ENCODE measurements around the gene GFPT2.

- TF ChIP-seq MAX (IDR thresholded peaks at IDR 0.05) (no peak), TCF12 (IDR thresholded peaks at IDR 0.05; ENCODE audit: low read depth) (no peak), RAD21 (IDR thresholded peaks at IDR 0.05; ENCODE audit: low read depth) (no peak), NFIC (IDR thresholded peaks at IDR 0.05) (no peak), EP300 (IDR thresholded peaks at IDR 0.05; ENCODE audit: borderline replicate concordance) (no peak), EGR1 (IDR thresholded peaks at IDR 0.05) (no peak), CEBPB (IDR thresholded peaks at IDR 0.05) (no peak), TAF1 (IDR thresholded peaks at IDR 0.05; ENCODE audit: low read depth) (no peak), REST (IDR thresholded peaks at IDR 0.05; ENCODE audit: low read depth) (no peak), USF1 (IDR thresholded peaks at IDR 0.05) (no peak), YY1 (IDR thresholded peaks at IDR 0.05; ENCODE audit: low read depth) (no peak)
These were observed 26.1 kb downstream of the GFPT2 start for GRCh38 chr5:180326989-180327565.
